ENCODE measurements around the gene DLAT. TPM values are rescaled to one million over a fixed set of nuclear protein-coding genes. Genes with fewer than 3 reads are reported as not detected.

The DLAT gene
- total RNA-seq, 1 experiment from 2014 or later: 102 TPM

- H3K36me3 ChIP-seq (ENCODE audit: low read depth, low read length): peaks cover 65% of the 10 kb centered on the region
- no peaks in the 10 kb centered on the region for H3K9me2 ChIP-seq (replicated peaks; ENCODE audit: low read length)
- 0 out of 2 replicates have a peak, but pooled peaks cover 4% of the 10 kb centered on the region for H3K4me1 ChIP-seq (ENCODE audit: insufficient read depth, low read length)
- POLR2A ChIA-PET (ENCODE audit: unreplicated experiment): no interaction called here
- no peak for ATAC-seq
- no peaks in the 10 kb centered on the region for H4K20me1 ChIP-seq (ENCODE audit: low read length)
- no peaks in the 10 kb centered on the region for H3F3A ChIP-seq (ENCODE audit: low read length, unreplicated experiment)
- peaks cover 11% of the 10 kb centered on the region; the same call in 1 of the 2 replicates for H3K79me2 ChIP-seq (ENCODE audit: low read length)
- no peak for TF ChIP-seq CTCF (conservative IDR thresholded peaks at IDR 0.05; ENCODE audit: low read depth, low read length)
- TF ChIP-seq EZH2 (IDR thresholded peaks at IDR 0.05; ENCODE audit: low read length, unreplicated experiment): no peak
- TF ChIP-seq EZH2phosphoT487 (IDR thresholded peaks at IDR 0.05; ENCODE audit: borderline replicate concordance, low read length): no peak
- H3K27ac ChIP-seq (ENCODE audit: low read length): no peak overlapping the region
- H3K9me3 ChIP-seq (ENCODE audit: low read length): no peaks in the 10 kb centered on the region
- H3K9ac ChIP-seq (ENCODE audit: low read length): no peak overlapping the region
- no peaks in the 10 kb centered on the region for H3K27me3 ChIP-seq (ENCODE audit: low read length)
- no peak for DNase-seq
- BruUV-seq (replicated peaks): no TSS peak
- H2AFZ ChIP-seq (ENCODE audit: low read length): no peak overlapping the region
- CTCF ChIA-PET: no interaction called here
- H3K4me2 ChIP-seq (ENCODE audit: low read length): no peak overlapping the region
- intact Hi-C loops (cut with micrococcal nuclease): no loop called here
- H3K4me3 ChIP-seq (ENCODE audit: low read length): no peak overlapping the region
Observed at GRCh38 chr11:112051768-112052167, 26.6 kb downstream of the DLAT start.

- Histone ChIP-seq H2AFZ (ENCODE audit: low read length) (no peak overlapping the region), H3K4me3 (ENCODE audit: low read length) (no peak overlapping the region), H3K9me2 (replicated peaks; ENCODE audit: low read length) (no peaks in the 10 kb centered on the region), H4K20me1 (ENCODE audit: low read length) (no peaks in the 10 kb centered on the region), H3F3A (ENCODE audit: low read length, unreplicated experiment) (no peaks in the 10 kb centered on the region), H3K4me1 (ENCODE audit: insufficient read depth, low read length) (no peaks in the 10 kb centered on the region), H3K9ac (ENCODE audit: low read length) (no peak overlapping the region), H3K4me2 (ENCODE audit: low read length) (no peak overlapping the region), H3K9me3 (ENCODE audit: low read length) (no peaks in the 10 kb centered on the region), H3K27me3 (ENCODE audit: low read length) (no peaks in the 10 kb centered on the region), H3K36me3 (ENCODE audit: low read depth, low read length) (peaks cover 50% of the 10 kb centered on the region), H3K79me2 (ENCODE audit: low read length) (no peaks in the 10 kb centered on the region), H3K27ac (ENCODE audit: low read length) (no peak overlapping the region)
- no peak for DNase-seq
- ChIA-PET POLR2A (ENCODE audit: unreplicated experiment) (no interaction called here), CTCF (no interaction called here)
- intact Hi-C loops (cut with micrococcal nuclease): no loop called here
- TF ChIP-seq EZH2 (IDR thresholded peaks at IDR 0.05; ENCODE audit: low read length, unreplicated experiment): no peak
- TF ChIP-seq EZH2phosphoT487 (IDR thresholded peaks at IDR 0.05; ENCODE audit: borderline replicate concordance, low read length): no peak
- TF ChIP-seq CTCF (conservative IDR thresholded peaks at IDR 0.05; ENCODE audit: low read depth, low read length): no peak
- no peak for ATAC-seq
- no TSS peak for BruUV-seq (replicated peaks)
Observed at GRCh38 chr11:112057170-112057569, 32.0 kb downstream of the DLAT start.

GRCh38 chr11:112058103-112058502, 32.9 kb downstream of the DLAT start:
- CTCF ChIA-PET: no interaction called here

More at GRCh38 chr11:112058103-112058502, 32.9 kb downstream of the DLAT start:
- Histone ChIP-seq H3K36me3 (ENCODE audit: low read depth, low read length) (peaks cover 53% of the 10 kb centered on the region), H3K27me3 (ENCODE audit: low read length) (no peaks in the 10 kb centered on the region), H3K4me2 (ENCODE audit: low read length) (no peak overlapping the region), H3K4me3 (ENCODE audit: low read length) (no peak overlapping the region), H3K9me2 (replicated peaks; ENCODE audit: low read length) (no peaks in the 10 kb centered on the region), H3K9ac (ENCODE audit: low read length) (no peak overlapping the region), H2AFZ (ENCODE audit: low read length) (no peak overlapping the region), H3K4me1 (ENCODE audit: insufficient read depth, low read length) (no peaks in the 10 kb centered on the region), H3F3A (ENCODE audit: low read length, unreplicated experiment) (no peaks in the 10 kb centered on the region), H3K9me3 (ENCODE audit: low read length) (no peaks in the 10 kb centered on the region), H3K27ac (ENCODE audit: low read length) (no peak overlapping the region), H3K79me2 (ENCODE audit: low read length) (no peaks in the 10 kb centered on the region), H4K20me1 (ENCODE audit: low read length) (no peaks in the 10 kb centered on the region)
- peak; percentile 22 for DNase-seq
- no peak for TF ChIP-seq CTCF (conservative IDR thresholded peaks at IDR 0.05; ENCODE audit: low read depth, low read length)
- TF ChIP-seq EZH2phosphoT487 (IDR thresholded peaks at IDR 0.05; ENCODE audit: borderline replicate concordance, low read length): no peak
- no peak for TF ChIP-seq EZH2 (IDR thresholded peaks at IDR 0.05; ENCODE audit: low read length, unreplicated experiment)
- intact Hi-C loops (cut with micrococcal nuclease): no loop called here
- POLR2A ChIA-PET (ENCODE audit: unreplicated experiment): no interaction called here
- ATAC-seq: peak; percentile 67
- no TSS peak for BruUV-seq (replicated peaks)

Measured in PC-3 (cell line).